Testis (tissue), 3 donors: ENCODE results near the gene PCNT. TPM values are rescaled to one million over a fixed set of nuclear protein-coding genes. Genes with fewer than 3 reads are reported as not detected.

Experiments used
- DNase-seq: peaks from one replicate; pipeline ENCODE4 v3.0.0-alpha.2; 2019
- H3K27ac ChIP-seq, 2 donors: fragments of 200-600 bp; sonication (generic); one replicate each; pipeline ENCODE4 v1.5.1; 2019
- H3K27me3 ChIP-seq: fragments of 200-600 bp; sonication (generic); one replicate; pipeline ENCODE4 v1.5.1; 2019
- H3K36me3 ChIP-seq: fragments of 200-600 bp; sonication (generic); one replicate; pipeline ENCODE4 v1.5.1; 2017; ENCODE audit warnings: low read depth; ENCODE audit errors: missing control alignments
- H3K4me1 ChIP-seq: fragments of 200-600 bp; sonication (generic); one replicate; pipeline ENCODE4 v1.5.1; 2019
- H3K4me3 ChIP-seq, 2 donors: fragments of 200-600 bp; sonication (generic); one replicate each; pipeline ENCODE4 v1.5.1; 2017 to 2019
- H3K9me3 ChIP-seq: fragments of 200-600 bp; sonication (generic); one replicate; pipeline ENCODE4 v1.5.1; 2017
- CTCF ChIP-seq, 3 experiments: fragments of 450-650 bp in 2 of 3; fragments of 200-600 bp in 1 of 3; sonication (generic) in 1 of 3; IDR thresholded peaks; one replicate each; pipeline ENCODE4 v1.5.1; 2016 to 2019; ENCODE audit warnings: antibody characterized with exemption in 3 of 3, mild to moderate bottlenecking in 2 of 3, moderate library complexity in 1 of 3
- POLR2A ChIP-seq: fragments of 450-650 bp; IDR thresholded peaks from one replicate; pipeline ENCODE4 v1.6.1; 2017; ENCODE audit warnings: antibody characterized with exemption, mild to moderate bottlenecking, moderate library complexity
- WGBS, 2 donors: methylation state at CpG; one replicate each; pipeline ENCODE4 v1.1.5; 2018; 5-methylcytosine and 5-hydroxymethylcytosine counted together
- intact Hi-C: fragments of 100-400 bp; cut with DNase I; formaldehyde crosslinking; loops from one replicate; pipeline ENCODE4 v1.15.1; 2023; ENCODE audit warnings: low total_unique reads
- polyA plus RNA-seq: library from polyadenylated mRNA; stranded (reverse); fragments of 350-450 nt; fragmentation: Illumina TruSeq; extraction: RNeasy Lipid Tissue Mini Kit (QIAGEN cat#74804); gene quantifications from one replicate; pipeline ENCODE4 v1.2.3, GENCODE V29; 2014; ENCODE audit warnings: low read depth, low replicate concordance; ENCODE audit not compliant: insufficient read depth
- total RNA-seq, 2 donors: library from RNA; depleted of rRNA; stranded (reverse); fragments of >200 nt; gene quantifications; one replicate each; pipeline ENCODE4 v1.2.3, GENCODE V29; 2016

PCNT gene
- total and polyA plus RNA-seq, 3 donors from 2014 or later: 44.7 to 169 (median 116) TPM

- intact Hi-C loops: no loop called here
- H3K4me1 ChIP-seq: no peaks in the 10 kb centered on the region
- H3K36me3 ChIP-seq: no peaks in the 10 kb centered on the region
- H3K9me3 ChIP-seq: no peaks in the 10 kb centered on the region
- TF ChIP-seq POLR2A (no peak), CTCF (IDR thresholded peaks at IDR 0.05) (no peak)
- no peak for DNase-seq
- H3K27me3 ChIP-seq: no peaks in the 10 kb centered on the region
- H3K27ac ChIP-seq: no peak overlapping the region
- H3K4me3 ChIP-seq: no peak overlapping the region
- WGBS, 2 donors: 89 to 91% methylated on average over 6 of the region's 6 CpGs
These were observed 158.4 kb downstream of the PCNT start for GRCh38 chr21:46482225-46482845.

GRCh38 chr21:46482846-46483231, 158.9 kb downstream of the PCNT start:
- intact Hi-C loops: no loop called here
- WGBS, 2 donors: 86 to 88% methylated on average over 2 of the region's 2 CpGs
- no peak for DNase-seq
- Histone ChIP-seq H3K9me3 (no peaks in the 10 kb centered on the region), H3K27me3 (no peaks in the 10 kb centered on the region), H3K4me3 (no peak overlapping the region), H3K36me3 (no peaks in the 10 kb centered on the region), H3K27ac (no peak overlapping the region), H3K4me1 (no peaks in the 10 kb centered on the region)
- TF ChIP-seq POLR2A (no peak), CTCF (IDR thresholded peaks at IDR 0.05) (no peak)

GRCh38 chr21:46483300-46484295, 159.6 kb downstream of the PCNT start:
- DNase-seq: no peak
- no peaks in the 10 kb centered on the region for H3K9me3 ChIP-seq
- H3K27ac ChIP-seq: no peak overlapping the region
- intact Hi-C loops: no loop called here
- H3K4me3 ChIP-seq: no peak overlapping the region
- TF ChIP-seq CTCF (IDR thresholded peaks at IDR 0.05) (no peak), POLR2A (no peak)
- H3K36me3 ChIP-seq: no peaks in the 10 kb centered on the region
- H3K27me3 ChIP-seq: no peaks in the 10 kb centered on the region
- WGBS, 2 donors: 72 to 78% methylated on average over 6 of the region's 6 CpGs
- H3K4me1 ChIP-seq: no peaks in the 10 kb centered on the region

- no peaks in the 10 kb centered on the region for H3K9me3 ChIP-seq
- H3K36me3 ChIP-seq: no peaks in the 10 kb centered on the region
- H3K4me3 ChIP-seq: no peak overlapping the region
- DNase-seq: no peak
- intact Hi-C loops: no loop called here
- WGBS, 2 donors: 94 to 98% methylated on average over 4 of the region's 4 CpGs
- no peaks in the 10 kb centered on the region for H3K4me1 ChIP-seq
- H3K27ac ChIP-seq: no peak overlapping the region
- no peaks in the 10 kb centered on the region for H3K27me3 ChIP-seq
- TF ChIP-seq POLR2A (no peak), CTCF (IDR thresholded peaks at IDR 0.05) (no peak)
These were observed 162.6 kb downstream of the PCNT start for GRCh38 chr21:46486481-46487126.
